CD14-positive monocyte (primary cell): Measurements from ENCODE around the gene NOP9. TPM values are rescaled to one million over a fixed set of nuclear protein-coding genes. Genes with fewer than 3 reads are reported as not detected.

Experiments
- DNase-seq, 3 donors: peaks; one replicate each; pipeline ENCODE4 v3.0.0-alpha.2; 2011 to 2022
- H2AFZ ChIP-seq: 2 replicates; pipeline ENCODE4 v1.6.0; 2012; ENCODE audit warnings: mild to moderate bottlenecking, low read depth, low read length, inconsistent platforms; ENCODE audit not compliant: insufficient read depth, poor library complexity, severe bottlenecking
- H3K27ac ChIP-seq, 2 donors: 1 replicate in 1 of 2; 2 replicates in 1 of 2; pipeline ENCODE4 v1.5.1; 2012 to 2013; ENCODE audit warnings: low read length in 2 of 2, control low read depth in 1 of 2, inconsistent platforms in 1 of 2, low read depth in 1 of 2, mild to moderate bottlenecking in 1 of 2
- H3K27me3 ChIP-seq, 2 donors: one replicate each; pipeline versions ENCODE4 v1.6.0 to v1.6.1; 2011 to 2013; ENCODE audit warnings: low read length in 2 of 2; ENCODE audit not compliant: control insufficient read depth in 2 of 2, insufficient read depth in 2 of 2
- H3K36me3 ChIP-seq, 2 donors: replicated peaks in 1 of 2; 1 replicate in 1 of 2; 2 replicates in 1 of 2; pipeline versions ENCODE4 v1.5.1 to v1.6.1; 2012 to 2013; ENCODE audit warnings: low read length in 2 of 2, control low read depth in 1 of 2, inconsistent platforms in 1 of 2, mild to moderate bottlenecking in 1 of 2; ENCODE audit not compliant: insufficient read depth in 2 of 2, control insufficient read depth in 1 of 2
- H3K4me1 ChIP-seq, 2 donors: 1 replicate in 1 of 2; 2 replicates in 1 of 2; pipeline versions ENCODE4 v1.5.1 to v1.6.1; 2012 to 2013; ENCODE audit warnings: low read length in 2 of 2, control low read depth in 1 of 2, inconsistent platforms in 1 of 2, mild to moderate bottlenecking in 1 of 2, moderate library complexity in 1 of 2; ENCODE audit not compliant: insufficient read depth in 2 of 2, control insufficient read depth in 1 of 2
- H3K4me2 ChIP-seq: replicated peaks from 2 replicates; pipeline ENCODE3; 2012; ENCODE audit warnings: low read length, moderate library complexity, mild to moderate bottlenecking; ENCODE audit not compliant: poor library complexity, severe bottlenecking; ENCODE audit errors: extremely low read depth
- H3K4me3 ChIP-seq, 3 experiments: fragments of 200-600 bp in 1 of 3; sonication (generic) in 1 of 3; replicated peaks in 1 of 3; 1 replicate in 2 of 3; 2 replicates in 1 of 3; pipeline ENCODE4 v1.5.1; 2011 to 2013; ENCODE audit warnings: low read length in 3 of 3, mild to moderate bottlenecking in 3 of 3, control low read depth in 2 of 3, low read depth in 2 of 3, inconsistent platforms in 1 of 3, moderate library complexity in 1 of 3
- H3K79me2 ChIP-seq: 2 replicates; pipeline ENCODE4 v1.6.0; 2012; ENCODE audit warnings: mild to moderate bottlenecking, control low read depth, inconsistent platforms, low read length, moderate library complexity; ENCODE audit not compliant: insufficient read depth
- H3K9ac ChIP-seq: 2 replicates; pipeline ENCODE4 v1.6.0; 2017; ENCODE audit warnings: low read length, mild to moderate bottlenecking; ENCODE audit not compliant: insufficient read depth, poor library complexity, severe bottlenecking
- H3K9me3 ChIP-seq, 2 donors: replicated peaks in 1 of 2; 1 replicate in 1 of 2; 2 replicates in 1 of 2; pipeline versions ENCODE4 v1.5.1 to v1.6.1; 2012 to 2013; ENCODE audit warnings: low read length in 2 of 2, control low read depth in 1 of 2; ENCODE audit not compliant: control insufficient read depth in 1 of 2, insufficient read depth in 1 of 2
- H4K20me1 ChIP-seq: 2 replicates; pipeline ENCODE4 v1.6.0; 2012; ENCODE audit warnings: mild to moderate bottlenecking, low read length, control low read depth, moderate library complexity; ENCODE audit not compliant: insufficient read depth
- H3K27ac Mint-ChIP-seq, 7 donors: one replicate each; pipeline ENCODE4 v1.8.0; 2020; ENCODE audit warnings: mild to moderate bottlenecking in 7 of 7, mixed read lengths in 7 of 7, moderate library complexity in 6 of 7, inconsistent platforms in 2 of 7
- H3K27me3 Mint-ChIP-seq, 3 donors: one replicate each; pipeline ENCODE4 v1.8.0; 2021 to 2022; ENCODE audit warnings: low read depth in 3 of 3, mild to moderate bottlenecking in 3 of 3, mixed read lengths in 3 of 3, moderate library complexity in 3 of 3, inconsistent platforms in 1 of 3
- H3K36me3 Mint-ChIP-seq, 2 donors: one replicate each; pipeline ENCODE4 v1.8.0; 2020; ENCODE audit warnings: mixed read lengths in 2 of 2, inconsistent platforms in 1 of 2, mild to moderate bottlenecking in 1 of 2
- H3K4me1 Mint-ChIP-seq: one replicate; pipeline ENCODE4 v1.8.0; 2020; ENCODE audit warnings: mild to moderate bottlenecking, mixed read lengths
- H3K4me3 Mint-ChIP-seq, 2 donors: one replicate each; pipeline ENCODE4 v1.8.0; 2020; ENCODE audit warnings: mild to moderate bottlenecking in 2 of 2, mixed read lengths in 2 of 2, moderate library complexity in 1 of 2
- H3K9me3 Mint-ChIP-seq, 7 donors: one replicate each; pipeline ENCODE4 v1.8.0; 2020 to 2022; ENCODE audit warnings: mixed read lengths in 7 of 7, mild to moderate bottlenecking in 6 of 7, moderate library complexity in 6 of 7, inconsistent platforms in 2 of 7
- CTCF ChIP-seq: fragments of 200-600 bp; IDR thresholded peaks from one replicate; pipeline ENCODE4 v1.8.0; 2022; ENCODE audit warnings: antibody characterized with exemption, mild to moderate bottlenecking
- WGBS: methylation state at CpG from one replicate; pipeline ENCODE4 v1.1.5; 2013; ENCODE audit warnings: missing lambda C conversion rate; ENCODE audit not compliant: insufficient coverage; 5-methylcytosine and 5-hydroxymethylcytosine counted together
- intact Hi-C, 2 donors: fragments of 100-400 bp; cut with micrococcal nuclease; formaldehyde crosslinking; loops; one replicate each; pipeline versions ENCODE4 v1.15.0 to v1.15.1; 2023
- polyA plus RNA-seq, 3 donors: library from polyadenylated mRNA; depleted of rRNA in 1 of 3; unstranded in 2 of 3; stranded (reverse) in 1 of 3; fragments of 300-500 nt in 2 of 3; fragments of >200 nt in 1 of 3; fragmentation: Illumina TruSeq in 2 of 3; gene quantifications; 1 replicate in 2 of 3; 2 replicates in 1 of 3; pipeline ENCODE4 v1.2.3, GENCODE V29; 2012 to 2021

The NOP9 gene
- polyA plus RNA-seq, 3 donors = 1.2 to 16.6 (median 1.3) TPM

GRCh38 chr14:24307575-24308341, 8.1 kb downstream of the NOP9 start, which contains the start of gene CIDEB:
CIDEB (minus strand) TSS chr14:24307977; CDS start chr14:24307858, 119 bp downstream.
- Histone ChIP-seq H3K4me1 (peaks cover 46 to 53% of the 10 kb centered on the region in 2 donors), H3K27ac (peak within 1 kb of the TSS; percentile 9 to 57), H3K4me2 (peak within 1 kb of the TSS; percentile 93)

More at GRCh38 chr14:24307575-24308341, 8.1 kb downstream of the NOP9 start, which contains the start of gene CIDEB:
- Mint-ChIP-seq H3K9me3 (peaks cover 0 to 2% (median 0%) of the 10 kb centered on the region in 7 donors), H3K27me3 (no peaks in the 10 kb centered on the region), H3K27ac (peak within 1 kb of the TSS; percentile 24 to 86 (median 60)), H3K4me3 (peak within 1 kb of the TSS; percentile 12 to 59), H3K4me1 (peaks cover 49% of the 10 kb centered on the region), H3K36me3 (peaks cover 65 to 76% of the 10 kb centered on the region in 2 donors)
- intact Hi-C loops = loop anchor here in 1 of 2 donors (10.0 kb wide), 1 partner anchor 93 kb away; the partner anchor contains the start of genes CHMP4A and MDP1
- Histone ChIP-seq H3K9me3 (no peaks in the 10 kb centered on the region), H2AFZ (no peak within 1 kb of the TSS), H3K79me2 (peaks cover 81% of the 10 kb centered on the region), H3K9ac (no peak within 1 kb of the TSS), H3K4me3 (peak within 1 kb of the TSS in 1 of 3 experiments; percentile 84), H4K20me1 (peaks cover 62% of the 10 kb centered on the region), H3K27me3 (no peaks in the 10 kb centered on the region), H3K36me3 (peaks cover 55 to 64% of the 10 kb centered on the region in 2 donors)
- 67% methylated on average over 6 of the region's 6 CpGs for WGBS
- DNase-seq = peak; percentile 63 to 77 (median 74)
- peak; percentile 93 for TF ChIP-seq CTCF
